DND-41 (cell line): ENCODE results near the gene IGSF9B.

Experiments
- ATAC-seq: fragments of 200-7000 bp; cut with Tn5 transposase; 3 replicates; pipeline ENCODE4 v1.9.1; 2021; ENCODE audit warnings: low read depth; ENCODE audit not compliant: insufficient read depth
- DNase-seq: peaks from one replicate; pipeline ENCODE4 v3.0.0-alpha.2; 2020
- H2AFZ ChIP-seq: 2 replicates; pipeline ENCODE4 v1.6.0; 2012; ENCODE audit warnings: low read depth, low read length
- H3K27ac ChIP-seq: 2 replicates; pipeline ENCODE4 v1.5.1; 2012; ENCODE audit warnings: low read length, inconsistent platforms
- H3K27me3 ChIP-seq: fragments of 200-600 bp; sonication (generic); 2 replicates; pipeline ENCODE4 v1.6.0; 2012; ENCODE audit warnings: low read length, mild to moderate bottlenecking, inconsistent platforms; ENCODE audit not compliant: insufficient read depth, poor library complexity
- H3K36me3 ChIP-seq: 2 replicates; pipeline ENCODE4 v1.5.1; 2012; ENCODE audit warnings: low read length, inconsistent platforms; ENCODE audit not compliant: insufficient read depth
- H3K4me1 ChIP-seq: 2 replicates; pipeline ENCODE4 v1.5.1; 2012; ENCODE audit warnings: mild to moderate bottlenecking, low read length; ENCODE audit not compliant: insufficient read depth
- H3K4me2 ChIP-seq: 2 replicates; pipeline ENCODE4 v1.6.0; 2012; ENCODE audit warnings: mild to moderate bottlenecking, moderate library complexity, low read length, inconsistent platforms; ENCODE audit not compliant: insufficient read depth
- H3K4me3 ChIP-seq, 2 experiments: fragments of 200-600 bp in 1 of 2; shearing (Covaris generic) in 1 of 2; 2 replicates each; pipeline ENCODE4 v1.5.1; 2012 to 2016; ENCODE audit warnings: inconsistent platforms in 2 of 2, low read length in 2 of 2, mild to moderate bottlenecking in 2 of 2, low read depth in 1 of 2, moderate library complexity in 1 of 2
- H3K79me2 ChIP-seq: 2 replicates; pipeline ENCODE4 v1.6.0; 2012; ENCODE audit warnings: low read length, inconsistent platforms; ENCODE audit not compliant: insufficient read depth
- H3K9ac ChIP-seq: 2 replicates; pipeline ENCODE4 v1.6.0; 2012; ENCODE audit warnings: low read depth, mild to moderate bottlenecking, inconsistent platforms, low read length, moderate library complexity
- H3K9me3 ChIP-seq: 2 replicates; pipeline ENCODE4 v1.5.1; 2012; ENCODE audit warnings: low read length, moderate library complexity, mild to moderate bottlenecking, inconsistent platforms; ENCODE audit not compliant: insufficient read depth, severe bottlenecking
- H4K20me1 ChIP-seq: 2 replicates; pipeline ENCODE4 v1.6.0; 2012; ENCODE audit warnings: low read length; ENCODE audit not compliant: insufficient read depth
- EZH2 ChIP-seq: IDR thresholded peaks from 3 replicates; pipeline ENCODE4 v1.6.1; 2012; ENCODE audit warnings: borderline replicate concordance, low read depth, mild to moderate bottlenecking, moderate library complexity, low read length, inconsistent platforms; ENCODE audit not compliant: severe bottlenecking
- TF ChIP-seq, protein P1 (sequence below): IDR thresholded peaks from 2 replicates; pipeline ENCODE4 v1.5.1; 2012; ENCODE audit warnings: borderline replicate concordance, low read length, moderate library complexity, mild to moderate bottlenecking; ENCODE audit not compliant: poor library complexity, severe bottlenecking; ENCODE audit errors: extremely low read depth

Gene IGSF9B

DNA sequence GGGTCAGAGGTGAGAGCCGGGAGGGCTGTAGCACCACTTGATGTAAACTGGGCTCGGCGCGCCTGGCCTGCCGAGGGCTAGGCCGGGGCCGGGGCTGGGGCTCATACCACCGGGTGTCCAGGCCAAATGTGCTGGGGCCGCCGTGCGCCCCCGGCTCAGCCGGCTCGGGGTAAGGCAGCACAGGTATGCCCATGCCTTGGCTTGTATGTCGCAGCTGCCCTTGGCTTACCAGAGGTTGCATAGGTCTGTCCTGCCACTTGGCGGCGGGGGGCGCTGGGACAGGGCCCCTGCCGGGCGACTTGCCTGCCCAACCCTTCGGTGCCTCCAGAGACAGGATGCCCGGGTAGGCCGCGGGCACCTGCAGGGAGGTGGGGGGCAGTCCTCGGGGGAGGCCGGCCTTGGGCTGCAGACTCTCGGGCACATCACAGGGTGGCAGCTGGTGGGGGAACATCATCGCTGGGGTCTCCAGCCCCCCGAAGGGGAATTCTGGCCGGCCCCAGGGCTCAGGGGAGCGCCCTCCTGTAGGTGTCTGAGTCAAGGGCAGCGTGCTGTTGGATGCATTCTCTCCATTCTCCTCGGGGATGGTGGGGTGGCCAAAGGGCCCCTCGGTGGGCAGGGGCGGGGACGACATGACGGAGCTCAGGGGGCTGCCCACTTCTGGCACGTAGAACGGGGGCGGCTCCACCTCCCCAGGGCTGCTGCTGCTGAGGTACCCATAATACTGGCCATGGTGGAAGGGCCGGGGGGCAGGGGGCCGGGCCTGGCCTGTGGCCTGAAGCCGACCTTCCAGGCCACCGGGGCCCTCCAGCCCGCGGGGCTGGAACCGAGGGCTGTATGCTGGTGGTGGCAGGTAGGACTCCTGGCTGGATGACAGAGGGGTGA, 36.4 kb downstream of the IGSF9B start:
- Histone ChIP-seq H2AFZ (no peak overlapping the region), H3K4me2 (no peak overlapping the region), H3K4me3 (no peak overlapping the region), H3K27ac (no peak overlapping the region), H3K4me1 (no peaks in the 10 kb centered on the region), H4K20me1 (peaks cover 11% of the 10 kb centered on the region; the same call in 1 of the 2 replicates), H3K9me3 (no peaks in the 10 kb centered on the region), H3K79me2 (no peaks in the 10 kb centered on the region), H3K9ac (no peak overlapping the region), H3K36me3 (peaks cover 56% of the 10 kb centered on the region), H3K27me3 (no peaks in the 10 kb centered on the region)
- TF ChIP-seq, protein P1, sequence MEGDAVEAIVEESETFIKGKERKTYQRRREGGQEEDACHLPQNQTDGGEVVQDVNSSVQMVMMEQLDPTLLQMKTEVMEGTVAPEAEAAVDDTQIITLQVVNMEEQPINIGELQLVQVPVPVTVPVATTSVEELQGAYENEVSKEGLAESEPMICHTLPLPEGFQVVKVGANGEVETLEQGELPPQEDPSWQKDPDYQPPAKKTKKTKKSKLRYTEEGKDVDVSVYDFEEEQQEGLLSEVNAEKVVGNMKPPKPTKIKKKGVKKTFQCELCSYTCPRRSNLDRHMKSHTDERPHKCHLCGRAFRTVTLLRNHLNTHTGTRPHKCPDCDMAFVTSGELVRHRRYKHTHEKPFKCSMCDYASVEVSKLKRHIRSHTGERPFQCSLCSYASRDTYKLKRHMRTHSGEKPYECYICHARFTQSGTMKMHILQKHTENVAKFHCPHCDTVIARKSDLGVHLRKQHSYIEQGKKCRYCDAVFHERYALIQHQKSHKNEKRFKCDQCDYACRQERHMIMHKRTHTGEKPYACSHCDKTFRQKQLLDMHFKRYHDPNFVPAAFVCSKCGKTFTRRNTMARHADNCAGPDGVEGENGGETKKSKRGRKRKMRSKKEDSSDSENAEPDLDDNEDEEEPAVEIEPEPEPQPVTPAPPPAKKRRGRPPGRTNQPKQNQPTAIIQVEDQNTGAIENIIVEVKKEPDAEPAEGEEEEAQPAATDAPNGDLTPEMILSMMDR, result no peak
- TF ChIP-seq EZH2, result no peak
- DNase-seq (no peak), ATAC-seq (no peak)

DNA sequence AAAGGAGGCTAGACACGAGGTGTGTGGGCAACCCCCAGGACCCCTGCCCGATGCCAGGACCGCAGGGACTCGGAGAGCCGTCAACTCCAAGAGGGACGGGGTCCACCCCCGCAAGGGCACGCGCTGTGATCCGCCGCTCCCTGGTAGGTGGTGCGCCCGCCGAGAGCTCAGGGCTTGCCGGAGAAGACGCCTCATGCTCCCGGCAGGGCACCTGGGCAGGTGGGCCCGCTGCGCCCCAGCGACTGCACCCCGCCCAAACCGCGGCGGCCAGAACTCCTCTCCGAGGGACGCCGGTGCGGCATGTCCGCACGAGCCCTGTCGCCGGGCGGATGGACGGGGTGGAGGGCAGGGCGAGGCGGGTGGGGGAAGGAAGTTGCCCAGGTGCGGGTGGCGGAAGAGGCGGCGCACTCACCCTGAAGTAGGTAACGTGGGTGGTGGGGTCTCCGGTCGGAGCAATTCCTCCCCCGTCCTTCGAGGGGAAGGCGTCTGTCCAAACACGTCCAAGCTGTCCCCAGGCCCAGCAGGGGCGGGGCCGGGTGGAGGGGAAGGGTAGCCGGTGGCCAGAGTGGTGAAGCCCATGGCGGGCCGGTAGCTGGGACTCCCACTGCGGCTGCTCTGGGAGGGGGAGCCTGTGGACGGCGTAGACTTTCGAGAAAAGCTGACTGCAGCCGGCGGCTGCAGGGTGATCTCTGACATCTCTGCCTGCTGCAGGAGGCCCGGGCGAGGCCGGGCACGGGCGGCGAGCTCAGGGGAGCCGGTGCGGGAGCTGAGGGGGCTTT, 37.2 kb downstream of the IGSF9B start:
- DNase-seq (no peak), ATAC-seq (no peak)
- no peaks in the 10 kb centered on the region for H3K4me1 ChIP-seq
- no peaks in the 10 kb centered on the region for H3K79me2 ChIP-seq
- no peak overlapping the region for H3K9ac ChIP-seq
- H3K9me3 ChIP-seq, result no peaks in the 10 kb centered on the region
- H3K4me2 ChIP-seq, result no peak overlapping the region
- H4K20me1 ChIP-seq, result peaks cover 11% of the 10 kb centered on the region; the same call in 1 of the 2 replicates
- H2AFZ ChIP-seq, result no peak overlapping the region
- no peak for TF ChIP-seq EZH2
- TF ChIP-seq, protein P1, result no peak
- H3K27ac ChIP-seq, result no peak overlapping the region
- no peak overlapping the region for H3K4me3 ChIP-seq
- no peaks in the 10 kb centered on the region for H3K27me3 ChIP-seq
- H3K36me3 ChIP-seq, result peaks cover 48% of the 10 kb centered on the region

DNA sequence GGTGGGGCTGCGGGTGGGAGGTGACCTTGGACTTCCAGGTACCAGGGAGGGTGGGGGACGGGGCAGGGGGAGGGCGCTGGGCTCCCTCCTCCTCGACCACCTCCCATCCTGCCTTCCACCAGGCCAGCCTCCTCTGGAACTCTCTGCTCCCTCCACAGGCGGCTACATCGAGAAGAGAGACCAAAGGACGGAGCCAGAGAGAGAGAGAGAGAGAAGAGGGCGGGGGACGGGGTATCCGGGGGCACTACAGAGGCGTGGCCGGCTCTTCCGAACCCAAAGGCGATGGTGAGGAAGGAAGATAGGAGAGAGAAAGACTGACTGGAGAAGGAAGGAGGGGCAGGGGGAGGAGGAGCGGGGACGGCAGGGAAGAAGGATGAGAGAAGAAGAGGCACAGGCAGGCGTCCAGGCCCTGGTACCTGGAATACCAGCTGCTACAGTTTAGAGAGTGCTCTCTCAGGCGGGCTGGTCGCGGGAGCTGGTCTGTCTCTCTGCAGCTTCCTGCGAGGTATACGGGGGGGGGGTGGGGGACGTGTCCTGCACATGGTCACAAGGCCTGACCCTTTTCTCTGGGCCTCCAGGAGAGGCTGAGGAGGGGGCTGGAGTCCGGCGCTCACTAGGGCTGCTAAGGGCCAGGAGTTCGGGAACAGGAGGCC, 38.0 kb downstream of the IGSF9B start:
- peaks cover 11% of the 10 kb centered on the region; the same call in 1 of the 2 replicates for H4K20me1 ChIP-seq
- no peak for TF ChIP-seq EZH2
- TF ChIP-seq, protein P1, result no peak
- no peaks in the 10 kb centered on the region for H3K79me2 ChIP-seq
- DNase-seq, result no peak
- no peaks in the 10 kb centered on the region for H3K9me3 ChIP-seq
- H3K36me3 ChIP-seq, result peaks cover 41% of the 10 kb centered on the region
- H3K27ac ChIP-seq, result no peak overlapping the region
- H3K27me3 ChIP-seq, result no peaks in the 10 kb centered on the region
- H2AFZ ChIP-seq, result no peak overlapping the region
- ATAC-seq, result no peak
- H3K9ac ChIP-seq, result no peak overlapping the region
- no peak overlapping the region for H3K4me2 ChIP-seq
- H3K4me1 ChIP-seq, result no peaks in the 10 kb centered on the region
- H3K4me3 ChIP-seq, result no peak overlapping the region
